Stimulated activated CD4-positive, alpha-beta T cell treated with anti-CD3 and anti-CD28 coated beads, TNF-alpha, amount 100 ng/mL, for 24 hours (primary cell): ENCODE data around the gene USF2.

ENCODE experiments used
- DNase-seq, 3 experiments: peaks; one replicate each; pipeline ENCODE4 v3.0.0-alpha.2; 2020; ENCODE audit warnings: low read depth in 3 of 3

USF2 gene

DNA sequence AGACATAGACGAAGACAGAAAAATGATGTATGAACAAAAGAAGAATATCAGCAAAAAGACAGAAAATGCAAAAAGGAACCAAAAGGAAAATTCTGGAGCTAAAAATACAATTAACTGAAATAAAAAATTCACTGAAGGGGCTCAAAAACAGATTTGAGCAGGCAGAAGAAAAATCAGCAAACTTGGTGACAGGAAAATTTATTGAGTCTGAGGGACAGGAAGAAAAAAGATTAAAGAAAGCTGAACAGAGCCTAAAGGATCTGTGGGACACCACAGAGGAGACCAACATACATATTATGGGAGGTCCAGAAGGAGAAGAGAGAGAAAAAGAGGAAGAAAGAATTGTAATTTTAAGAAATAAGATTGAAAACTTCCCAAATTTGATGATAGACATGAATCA lies 27.3 kb upstream of the USF2 start:
- no peak for DNase-seq

DNA sequence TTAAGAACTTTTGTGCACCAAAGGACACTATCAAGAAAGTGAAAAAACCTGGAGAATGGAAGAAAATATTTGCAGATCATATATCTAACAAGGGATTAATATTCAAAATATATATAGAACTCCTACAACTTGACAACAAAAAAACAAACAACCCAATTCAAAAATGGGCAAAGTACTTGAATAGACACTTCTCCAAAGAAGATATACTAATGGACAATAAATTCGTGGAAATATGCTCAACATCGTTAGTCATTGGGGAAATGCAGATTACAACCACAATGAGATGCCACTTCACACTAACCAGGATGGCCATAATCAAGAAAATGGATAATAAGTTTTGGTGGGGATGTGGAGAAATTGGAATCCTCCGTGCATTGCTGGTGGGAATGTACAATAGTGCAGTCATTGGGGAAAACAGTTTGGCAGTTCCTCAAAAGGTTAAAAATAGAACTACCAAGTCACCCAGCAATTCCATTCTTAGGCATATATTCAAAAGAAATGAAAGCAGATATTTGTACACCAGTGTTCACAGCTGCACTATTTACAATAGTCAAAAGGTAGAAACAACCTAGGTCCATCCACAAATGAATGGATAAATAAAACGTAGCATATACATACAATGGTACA lies 22.2 kb upstream of the USF2 start:
- DNase-seq, result no peak

DNA sequence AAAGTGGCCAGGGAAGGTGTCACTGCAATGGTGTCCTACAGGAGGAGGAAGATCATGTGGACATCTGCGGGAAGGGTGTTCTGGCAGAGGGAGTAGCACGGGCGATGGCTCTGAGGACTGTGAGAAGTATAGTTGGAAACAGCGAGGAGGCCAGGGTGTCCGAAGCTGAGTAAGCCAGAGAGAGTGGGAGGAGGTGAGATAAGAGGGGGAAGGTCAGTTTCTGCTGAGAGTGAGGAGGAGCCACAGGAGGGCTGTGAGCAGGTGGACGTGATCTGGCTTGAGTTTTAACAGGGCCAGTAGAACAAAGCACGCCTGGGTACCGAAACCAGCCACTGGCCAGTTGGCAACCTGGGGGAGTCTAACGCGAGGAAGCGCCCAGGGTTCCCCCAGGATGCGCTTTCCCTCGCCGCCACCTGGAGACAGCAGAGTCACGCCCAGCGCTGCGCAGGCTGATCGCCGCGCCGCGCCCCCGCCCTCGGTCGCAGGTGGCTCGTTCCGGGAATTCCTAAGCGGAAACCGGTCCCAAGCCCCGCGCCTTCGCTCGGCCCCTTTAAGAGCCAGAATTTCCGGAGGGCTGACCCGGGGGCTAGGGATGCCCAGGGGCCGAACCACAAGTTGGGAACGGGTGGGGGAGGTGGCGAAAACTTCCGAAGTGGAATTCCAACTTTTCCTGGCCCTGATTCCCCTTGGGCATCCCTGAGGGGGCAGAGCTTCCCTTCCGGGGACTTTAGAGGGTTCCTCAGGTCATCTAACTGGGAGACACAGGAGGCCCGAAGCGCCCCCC lies 21.0 kb upstream of the USF2 start:
- peak in 1 of 3 experiments; percentile 62 for DNase-seq

DNA sequence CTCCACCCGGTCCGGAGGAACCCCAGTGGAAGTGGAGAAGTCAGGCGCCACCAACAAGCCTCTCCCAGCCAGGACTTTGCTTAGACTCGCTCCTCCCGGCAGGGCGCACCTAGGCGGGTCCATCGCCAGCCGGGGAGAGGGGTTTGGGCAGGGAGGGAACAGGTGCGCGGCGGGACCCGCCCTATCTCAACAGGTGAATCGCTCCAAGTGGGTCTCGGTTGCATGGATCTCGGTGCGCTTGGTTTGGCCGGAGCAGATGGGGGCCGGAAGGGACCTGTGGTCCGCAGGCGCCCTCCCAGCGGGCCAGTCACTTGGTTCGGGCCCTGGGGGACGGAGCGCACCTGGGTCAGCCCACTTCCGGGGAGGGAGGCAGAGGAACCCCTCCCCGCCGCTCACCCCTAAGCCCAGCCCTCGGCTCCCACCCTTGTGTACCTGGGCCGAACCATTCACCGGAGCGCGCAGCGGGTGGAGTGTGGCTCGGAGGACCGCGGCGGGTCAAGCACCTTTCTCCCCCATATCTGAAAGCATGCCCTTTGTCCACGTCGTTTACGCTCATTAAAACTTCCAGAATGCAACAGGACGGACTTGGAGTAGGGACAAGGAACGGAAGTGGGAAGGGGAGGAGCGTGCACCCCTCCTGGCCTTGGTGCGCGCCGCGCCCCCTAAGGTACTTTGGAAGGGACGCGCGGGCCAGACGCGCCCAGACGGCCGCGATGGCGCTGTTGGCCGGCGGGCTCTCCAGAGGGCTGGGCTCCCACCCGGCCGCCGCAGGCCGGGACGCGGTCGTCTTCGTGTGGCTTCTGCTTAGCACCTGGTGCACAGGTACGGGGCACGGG lies 20.2 kb upstream of the USF2 start, which contains the start of gene LSR:
Gene LSR, plus strand, starts transcription at position 693 of the 836 bp plus-strand sequence. Its CDS starts 21 bp downstream, at position 714.
- peak in 2 of 3 experiments; percentile 46 to 63 for DNase-seq

DNA sequence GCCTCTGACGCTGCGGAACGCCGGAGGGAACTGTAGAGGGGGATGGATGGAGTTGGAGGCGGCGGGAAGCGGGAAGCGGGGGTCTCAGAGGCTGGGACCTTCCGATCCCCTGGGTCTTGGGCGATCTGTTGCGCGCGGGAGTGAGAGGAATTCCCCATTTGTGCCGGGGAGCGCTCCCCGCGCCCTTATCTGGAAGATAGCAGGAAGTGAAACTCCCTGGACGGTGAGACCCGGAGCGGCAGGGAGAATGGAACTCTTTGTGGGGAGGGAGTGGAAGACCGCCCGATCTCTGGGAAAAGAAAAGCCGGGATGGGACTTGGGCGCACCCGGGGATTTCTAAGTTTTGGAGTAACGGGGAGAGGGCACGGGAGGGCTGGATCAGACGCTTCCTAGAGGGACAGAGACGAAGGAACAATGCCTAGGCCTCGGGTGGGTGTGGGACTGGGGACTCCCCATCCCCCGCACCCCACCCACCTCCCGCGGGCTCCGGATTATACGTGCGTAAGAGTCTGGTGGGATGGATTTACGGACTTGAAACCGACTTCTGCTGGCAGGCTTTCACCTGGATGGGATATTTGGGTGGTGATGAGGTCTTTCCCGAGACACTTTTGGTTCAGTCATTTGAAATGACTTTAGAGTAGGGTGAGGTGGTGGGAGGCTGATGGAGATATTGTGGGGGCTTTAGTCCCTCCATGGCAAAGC lies 19.5 kb upstream of the USF2 start:
- no peak for DNase-seq

DNA sequence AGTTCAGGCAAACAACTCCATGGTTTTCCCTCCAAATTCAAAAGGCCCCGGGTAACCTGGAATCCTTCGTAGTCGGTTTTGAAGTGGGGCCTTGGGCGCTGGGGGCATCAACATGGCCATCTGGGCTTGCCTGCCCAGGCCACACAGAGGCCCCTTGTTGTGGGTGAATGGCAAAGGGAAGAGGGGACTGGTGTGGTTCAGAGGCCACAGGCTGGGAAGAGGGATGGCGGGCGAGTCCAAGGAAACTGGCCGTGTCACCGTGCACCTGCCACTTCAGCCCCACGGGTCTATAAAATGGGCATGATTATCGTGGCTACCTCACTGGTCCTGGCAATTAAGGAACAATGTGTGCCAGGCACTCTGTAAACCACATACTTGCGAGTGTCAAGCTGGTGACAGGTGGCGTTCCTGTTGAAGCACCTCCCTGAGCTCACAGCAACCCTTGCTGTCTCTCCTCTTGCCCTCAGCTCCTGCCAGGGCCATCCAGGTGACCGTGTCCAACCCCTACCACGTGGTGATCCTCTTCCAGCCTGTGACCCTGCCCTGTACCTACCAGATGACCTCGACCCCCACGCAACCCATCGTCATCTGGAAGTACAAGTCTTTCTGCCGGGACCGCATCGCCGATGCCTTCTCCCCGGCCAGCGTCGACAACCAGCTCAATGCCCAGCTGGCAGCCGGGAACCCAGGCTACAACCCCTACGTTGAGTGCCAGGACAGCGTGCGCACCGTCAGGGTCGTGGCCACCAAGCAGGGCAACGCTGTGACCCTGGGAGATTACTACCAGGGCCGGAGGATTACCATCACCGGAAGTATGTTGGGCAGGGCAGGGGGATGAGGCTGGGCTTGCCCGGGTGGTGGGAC lies 18.7 kb upstream of the USF2 start:
- DNase-seq, result no peak

DNA sequence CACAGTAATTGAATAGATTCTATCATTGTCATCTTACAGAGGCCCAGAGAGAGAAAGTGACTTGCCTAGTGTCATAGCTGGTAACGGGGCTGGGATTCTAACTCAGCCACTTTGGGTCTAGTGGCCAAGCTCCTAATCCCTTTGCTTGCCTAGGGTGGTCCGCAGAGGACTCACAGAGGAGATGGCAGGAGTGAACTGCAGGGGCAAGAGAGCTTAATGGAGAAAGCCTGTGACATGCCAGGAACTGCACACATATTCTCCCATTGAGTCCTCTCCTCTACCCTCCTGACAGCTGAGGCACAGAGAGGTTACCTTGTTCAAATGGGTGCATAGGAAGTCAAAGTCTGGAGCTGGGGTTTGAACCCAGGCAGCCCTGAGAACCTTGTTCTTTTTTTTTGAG lies 17.3 kb upstream of the USF2 start:
- DNase-seq, result no peak

DNA sequence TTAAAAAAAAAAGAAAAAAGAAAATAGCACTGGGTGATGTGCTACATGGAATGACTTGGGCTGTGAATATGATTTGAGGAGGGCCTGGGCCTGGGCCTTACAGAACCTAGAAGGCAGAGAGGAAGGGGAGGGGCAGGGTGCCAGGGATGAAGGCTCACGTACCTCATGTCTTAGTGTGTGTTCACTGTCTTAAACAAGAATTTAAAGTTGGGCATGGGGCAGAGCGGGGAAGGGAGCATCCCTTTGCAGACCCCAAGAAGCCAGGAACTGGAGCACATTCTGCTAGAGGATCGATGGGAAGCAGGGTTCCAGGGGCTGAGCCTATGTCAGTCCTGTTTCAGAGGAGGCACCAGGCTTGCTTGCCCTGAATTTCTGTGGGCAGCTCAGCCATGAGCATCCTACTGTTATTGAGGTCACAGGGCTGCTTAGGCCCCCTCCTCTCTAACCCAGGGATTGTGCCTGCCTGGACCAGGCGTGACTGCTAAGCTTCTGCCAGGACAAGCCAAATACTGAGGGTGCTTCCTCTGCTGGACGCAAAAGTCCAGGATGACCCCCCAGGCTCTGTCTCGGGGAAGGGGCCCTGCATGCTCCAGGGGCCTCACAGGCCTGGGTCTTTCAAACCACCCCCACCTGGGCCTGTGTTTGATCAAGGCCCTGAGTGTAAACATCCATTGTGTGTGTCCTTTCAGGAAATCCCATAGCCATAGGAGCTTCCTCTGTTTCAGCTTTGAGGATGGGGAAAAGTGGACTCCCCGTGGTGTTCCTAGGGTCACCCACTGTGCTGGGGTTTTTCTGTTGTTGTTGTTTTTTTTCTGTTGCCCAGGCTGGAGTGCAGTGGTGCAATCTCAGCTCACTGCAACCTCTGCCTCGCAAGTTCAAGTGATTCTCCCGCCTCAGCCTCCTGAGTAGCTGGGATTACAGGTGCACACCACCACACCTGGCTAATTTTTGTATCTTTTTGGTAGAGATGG lies 15.2 kb upstream of the USF2 start:
- DNase-seq, result no peak

DNA sequence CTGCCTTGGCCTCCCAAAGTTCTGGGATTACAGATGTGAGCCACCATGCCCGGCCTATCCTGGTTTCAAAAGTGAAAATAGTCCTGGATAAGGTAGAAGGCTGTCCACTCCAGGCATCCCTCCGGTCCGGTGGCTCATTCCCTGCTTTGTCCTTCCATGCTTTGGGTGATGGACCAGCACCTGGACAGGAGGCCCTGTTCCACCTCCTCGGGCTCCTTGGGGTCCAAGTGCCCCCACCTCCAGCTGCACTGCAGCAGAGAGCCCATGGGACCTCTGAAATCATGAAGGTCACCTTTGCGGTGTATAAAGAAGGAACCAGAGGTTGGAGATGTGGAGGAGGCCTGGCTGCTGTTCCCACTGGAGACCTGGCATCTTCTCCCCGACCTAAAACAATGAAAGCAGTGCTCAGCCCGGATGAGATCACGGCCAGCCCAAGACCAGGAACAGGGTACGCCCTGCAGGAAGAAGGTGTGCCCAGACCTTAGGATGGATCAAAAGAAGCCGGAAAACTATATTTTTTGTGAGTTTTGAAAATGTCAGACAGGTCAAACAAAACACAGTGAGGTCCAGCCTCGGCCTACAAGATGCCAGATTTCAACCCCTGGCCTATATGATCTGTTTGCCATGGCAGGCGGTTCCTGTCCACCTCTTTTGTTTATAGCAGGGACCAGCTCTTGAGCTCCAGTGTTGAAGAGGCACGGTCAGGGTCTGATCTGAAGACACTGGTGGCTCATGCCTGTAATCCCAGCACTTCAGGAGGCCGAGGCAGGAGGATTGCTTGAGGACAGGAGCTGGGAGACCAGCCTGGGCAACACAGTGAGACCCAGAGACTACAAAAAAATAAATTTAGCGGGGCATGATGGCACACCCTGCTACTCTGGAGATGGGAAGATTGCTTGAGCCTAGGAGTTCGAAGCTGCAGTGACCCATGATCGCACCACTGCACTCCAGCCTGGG lies 14.1 kb upstream of the USF2 start:
- DNase-seq, result no peak

DNA sequence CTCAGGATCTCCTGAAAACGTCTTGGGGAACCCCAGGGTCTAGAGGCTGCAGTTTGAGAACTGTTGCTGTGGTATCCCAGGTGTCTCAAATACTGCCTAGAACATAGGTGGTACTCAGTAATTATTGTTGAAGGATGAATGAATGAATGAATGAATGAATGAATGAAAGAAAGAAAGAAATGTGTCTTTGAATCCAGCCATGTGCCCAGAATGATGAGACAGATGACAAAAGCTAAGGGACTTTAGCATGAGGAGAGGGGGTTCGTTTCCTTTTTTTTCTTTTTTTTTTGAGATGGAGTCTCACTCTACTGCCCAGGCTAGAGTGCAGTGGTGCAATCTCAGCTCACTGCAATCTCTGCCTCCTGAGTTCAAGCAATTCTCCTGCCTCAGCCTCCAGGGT lies 12.2 kb upstream of the USF2 start:
- no peak for DNase-seq

DNA sequence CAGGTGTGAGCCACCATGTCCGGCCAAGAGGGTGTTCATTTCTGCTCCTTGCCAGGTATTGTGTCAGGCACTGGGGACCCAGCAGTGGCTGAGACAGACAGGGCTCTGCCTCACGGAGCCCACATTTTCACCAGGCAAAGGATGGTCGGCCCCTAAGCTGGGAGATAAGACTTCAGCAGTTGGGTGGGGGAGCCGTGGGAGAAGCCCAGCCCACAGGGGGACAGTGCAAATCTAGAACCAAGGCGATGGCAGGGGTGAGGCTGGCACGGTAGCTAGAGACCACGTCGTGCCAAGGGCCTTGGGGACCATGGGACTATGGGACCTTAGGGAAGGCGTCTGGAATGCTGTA lies 11.7 kb upstream of the USF2 start:
- DNase-seq, result no peak

DNA sequence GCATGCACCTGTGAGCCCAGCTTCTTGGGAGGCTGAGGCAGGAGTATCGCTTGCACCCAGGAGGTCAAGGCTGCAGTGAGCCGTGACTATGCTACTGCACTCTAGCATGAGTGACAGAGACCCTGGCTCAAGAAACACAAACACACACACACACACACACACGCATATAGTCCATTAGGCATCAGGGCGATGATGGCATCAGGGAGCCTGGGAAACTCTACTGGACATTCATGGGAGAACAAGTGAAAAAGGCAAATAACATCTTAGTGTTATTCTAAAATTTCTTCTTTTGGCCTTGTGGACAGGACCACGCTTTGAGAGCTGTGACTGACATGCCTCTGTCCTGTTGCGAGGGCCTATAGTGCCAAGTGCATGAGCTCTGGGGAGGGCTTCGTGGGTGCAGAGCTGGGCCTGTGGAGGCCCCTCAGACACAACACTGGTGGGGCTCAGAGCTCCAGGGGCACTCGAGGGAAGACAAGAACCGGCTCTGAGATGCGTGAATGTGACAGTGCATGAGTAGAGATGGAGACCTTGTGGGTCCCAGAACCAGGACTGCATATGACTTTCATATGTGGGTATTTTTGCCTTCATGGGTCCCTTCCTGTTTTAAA lies 8.0 kb upstream of the USF2 start:
- no peak for DNase-seq

DNA sequence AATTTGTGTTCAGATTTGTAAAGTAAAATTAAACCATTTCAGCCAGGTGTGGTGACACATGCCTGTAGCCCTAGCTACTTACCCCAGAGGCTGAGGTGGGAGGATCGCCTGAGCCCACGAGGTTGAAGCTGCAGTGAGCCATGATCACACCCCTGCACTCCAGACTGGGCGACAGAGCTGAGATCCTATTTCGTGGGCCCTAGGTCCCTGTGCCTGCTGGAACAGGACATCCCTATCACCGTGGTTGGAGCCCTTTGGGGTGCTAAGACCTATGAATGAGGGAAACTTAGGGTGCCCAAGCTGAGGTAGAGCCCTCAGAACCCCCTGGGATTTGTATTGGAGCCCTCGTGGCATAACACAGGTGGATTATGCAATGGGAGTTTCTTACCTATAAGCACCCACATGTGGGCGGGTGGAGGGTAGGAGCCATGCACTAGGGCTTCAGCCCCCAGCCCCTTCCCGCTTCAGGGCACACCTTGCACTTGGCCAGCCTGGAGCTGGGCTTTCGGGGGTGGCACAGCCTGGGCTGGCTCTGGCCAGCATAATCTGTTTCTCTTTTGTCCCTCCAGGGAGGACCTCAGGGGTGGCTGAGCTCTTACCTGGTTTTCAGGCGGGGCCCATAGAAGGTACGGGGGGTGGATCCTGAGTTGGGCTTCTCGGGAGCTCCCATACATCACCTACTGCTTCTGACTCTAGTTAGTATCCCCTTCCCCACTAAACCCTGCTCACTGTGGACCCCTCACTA lies 7.2 kb upstream of the USF2 start:
- no peak for DNase-seq

DNA sequence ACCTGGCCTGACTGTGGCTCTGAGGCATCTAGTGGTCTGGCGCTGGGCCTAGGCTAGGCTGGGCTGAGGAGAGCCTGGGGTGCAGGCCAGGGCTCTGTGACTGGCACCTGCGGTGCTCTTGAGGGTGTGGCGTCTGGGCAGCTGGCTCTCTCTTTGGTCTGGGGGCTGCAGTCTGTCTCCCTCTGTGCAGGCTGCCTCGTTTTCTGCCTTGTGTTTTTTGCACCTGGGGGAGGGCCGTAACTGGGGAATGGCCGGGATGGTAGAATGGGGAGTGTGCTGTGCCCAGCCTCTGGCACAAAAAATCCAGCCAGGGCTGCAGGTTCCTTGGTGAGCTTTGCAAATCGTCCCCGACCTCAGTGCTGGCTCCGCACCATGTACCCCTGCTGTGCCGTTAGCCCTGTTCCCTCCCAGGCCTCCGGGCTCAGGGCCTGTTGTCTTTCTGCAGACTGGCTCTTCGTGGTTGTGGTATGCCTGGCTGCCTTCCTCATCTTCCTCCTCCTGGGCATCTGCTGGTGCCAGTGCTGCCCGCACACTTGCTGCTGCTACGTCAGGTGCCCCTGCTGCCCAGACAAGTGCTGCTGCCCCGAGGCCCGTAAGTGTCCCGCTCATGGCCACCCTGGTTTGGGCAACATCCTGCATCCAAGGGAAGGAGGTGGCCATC lies 6.5 kb upstream of the USF2 start:
- DNase-seq, result no peak

DNA sequence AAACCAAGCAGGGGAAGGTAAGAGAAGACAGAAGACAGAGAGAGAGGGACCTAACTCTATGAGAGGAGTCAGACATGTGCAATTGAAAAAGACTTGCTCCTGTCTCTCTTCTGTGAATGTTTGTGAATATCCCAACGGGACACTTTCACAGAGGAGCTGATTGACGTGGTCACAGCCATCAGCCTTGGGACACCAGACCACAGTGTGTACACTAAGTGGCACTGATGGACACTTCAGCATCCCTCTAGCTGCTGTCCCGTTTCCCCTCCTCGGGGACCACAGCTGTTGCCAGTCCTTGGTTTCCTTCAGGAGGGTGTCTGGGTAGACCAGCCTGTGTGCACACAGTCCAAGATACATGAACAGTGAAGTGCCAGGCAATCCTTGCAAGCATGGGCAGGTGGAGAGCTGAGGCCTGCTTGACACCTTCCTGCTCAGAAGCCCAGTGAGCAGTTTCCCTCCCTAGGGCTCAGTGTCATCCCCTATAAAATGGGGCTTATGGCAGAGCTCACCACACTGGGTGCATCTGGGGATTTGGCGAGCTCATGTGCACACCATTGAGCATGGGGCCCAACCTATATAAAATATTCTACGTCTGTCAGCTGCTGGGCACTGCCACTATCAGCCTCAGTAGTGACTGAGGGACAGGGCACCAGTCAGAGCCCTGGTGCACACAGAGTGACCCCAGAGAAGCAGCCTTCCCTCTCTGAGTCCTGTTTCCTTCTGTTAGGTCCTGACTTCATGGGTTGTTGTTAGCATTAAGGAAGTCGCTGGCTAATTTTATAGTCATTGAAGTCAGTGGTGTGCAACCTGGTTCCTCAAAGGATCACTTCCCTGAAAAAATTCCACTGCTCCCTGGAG lies 4.3 kb upstream of the USF2 start:
- no peak for DNase-seq
